WTC11 (cell line): ENCODE data around the gene ZNF283. TPM values are rescaled to one million over a fixed set of nuclear protein-coding genes. Genes with fewer than 3 reads are reported as not detected.

Experiments
- ATAC-seq: fragments of 200-7000 bp; cut with Tn5 transposase; 2 replicates; pipeline ENCODE4 v1.10.0; 2021; ENCODE audit warnings: mild to moderate bottlenecking, moderate library complexity
- CTCF ChIA-PET: fragments of 300-600 bp; sonication (Branson Sonifier 250); formaldehyde crosslinking; loops from one replicate; lab custom pipeline; 2021; ENCODE audit warnings: antibody characterized with exemption; lab: Charles Lee
- POLR2A ChIA-PET: fragments of 350-600 bp; sonication (Branson Sonifier 250); formaldehyde crosslinking; loops from one replicate; lab custom pipeline; 2021; ENCODE audit warnings: antibody characterized with exemption; lab: Charles Lee
- DNase-seq: peaks from one replicate; pipeline ENCODE4 v3.0.0; 2021; ENCODE audit warnings: low spot score
- H3K27ac Mint-ChIP-seq: 2 replicates; pipeline ENCODE4 v1.8.0; 2021; ENCODE audit warnings: mixed read lengths
- H3K27me3 Mint-ChIP-seq: 2 replicates; pipeline ENCODE4 v1.8.0; 2021; ENCODE audit warnings: low read depth, mild to moderate bottlenecking, moderate library complexity, mixed read lengths
- H3K36me3 Mint-ChIP-seq: 2 replicates; pipeline ENCODE4 v1.8.0; 2021; ENCODE audit warnings: mixed read lengths
- H3K4me1 Mint-ChIP-seq: 2 replicates; pipeline ENCODE4 v1.8.0; 2022; ENCODE audit warnings: mixed read lengths
- H3K4me3 Mint-ChIP-seq: 2 replicates; pipeline ENCODE4 v1.8.0; 2021; ENCODE audit warnings: mild to moderate bottlenecking, moderate library complexity, mixed read lengths
- H3K9me3 Mint-ChIP-seq: 2 replicates; pipeline ENCODE4 v1.8.0; 2021; ENCODE audit warnings: mixed read lengths
- CREB1 ChIP-seq: sonication (generic); formaldehyde crosslinking; IDR thresholded peaks from 2 replicates; pipeline ENCODE4 v1.8.0; 2023; ENCODE audit warnings: mild to moderate bottlenecking, missing genetic modification reagents
- CREM ChIP-seq: sonication (generic); formaldehyde crosslinking; IDR thresholded peaks from 2 replicates; pipeline ENCODE4 v1.8.1; 2022; ENCODE audit warnings: mild to moderate bottlenecking, missing genetic modification reagents, moderate library complexity
- HMGA2 ChIP-seq: fragments of 250-450 bp; sonication (Bioruptor Pico); IDR thresholded peaks from 2 replicates; pipeline ENCODE4 v1.4.0; 2021; ENCODE audit warnings: mild to moderate bottlenecking, moderate library complexity
- MYBL2 ChIP-seq: sonication (generic); formaldehyde crosslinking; IDR thresholded peaks from 2 replicates; pipeline ENCODE4 v1.8.1; 2023; ENCODE audit warnings: mild to moderate bottlenecking, moderate library complexity, missing genetic modification reagents
- NR1H2 ChIP-seq: sonication (generic); formaldehyde crosslinking; IDR thresholded peaks from 2 replicates; pipeline ENCODE4 v1.9.0; 2021; ENCODE audit warnings: mild to moderate bottlenecking, moderate library complexity, missing genetic modification reagents
- PRDM15 ChIP-seq: sonication (generic); formaldehyde crosslinking; IDR thresholded peaks from 2 replicates; pipeline ENCODE4 v1.8.0; 2022; ENCODE audit warnings: missing genetic modification reagents
- PRRX2 ChIP-seq: fragments of 250-450 bp; sonication (Bioruptor Pico); IDR thresholded peaks from 2 replicates; pipeline ENCODE4 v1.8.0; 2021; ENCODE audit warnings: mild to moderate bottlenecking
- RORB ChIP-seq: fragments of 250-450 bp; sonication (Bioruptor Pico); IDR thresholded peaks from 2 replicates; pipeline ENCODE4 v1.9.0; 2021; ENCODE audit warnings: mild to moderate bottlenecking
- SMAD3 ChIP-seq: sonication (generic); formaldehyde crosslinking; IDR thresholded peaks from 2 replicates; pipeline ENCODE4 v1.8.0; 2022; ENCODE audit warnings: missing genetic modification reagents, mild to moderate bottlenecking, borderline replicate concordance
- SP1 ChIP-seq: sonication (generic); formaldehyde crosslinking; conservative IDR thresholded peaks from 2 replicates; pipeline ENCODE4 v1.8.1; 2022; ENCODE audit warnings: missing genetic modification reagents
- ZBTB43 ChIP-seq: sonication (generic); formaldehyde crosslinking; IDR thresholded peaks from 2 replicates; pipeline ENCODE4 v1.8.1; 2023; ENCODE audit warnings: mild to moderate bottlenecking, missing genetic modification reagents
- ZNF263 ChIP-seq: sonication (generic); formaldehyde crosslinking; IDR thresholded peaks from 2 replicates; pipeline ENCODE4 v1.8.1; 2022; ENCODE audit warnings: low read depth, mild to moderate bottlenecking, moderate library complexity, missing genetic modification reagents
- ZNF532 ChIP-seq: fragments of 250-450 bp; sonication (Bioruptor Pico); IDR thresholded peaks from 2 replicates; pipeline ENCODE4 v1.9.0; 2021; ENCODE audit warnings: mild to moderate bottlenecking, borderline replicate concordance
- total RNA-seq: library from RNA; stranded (reverse); gene quantifications from 3 replicates; pipeline ENCODE4 v1.2.3, GENCODE V29; 2021

Gene ZNF283
- total RNA-seq, 1 experiment from 2014 or later = 7.1 TPM

GRCh38 chr19:43798546-43799409 lies 28.3 kb upstream of the ZNF283 start (continued):
- TF ChIP-seq SP1 (peak; percentile 62; the same call in 1 of the 2 replicates), ZBTB43 (no peak), HMGA2 (CRISPR knock-in tag) (no peak), PRDM15 (CRISPR knock-in tag) (0 out of 2 replicates have a peak, but pooled peaks have one; percentile 13), PRRX2 (CRISPR knock-in tag) (no peak), ZNF532 (CRISPR knock-in tag) (no peak)

- TF ChIP-seq NR1H2 (CRISPR knock-in tag) = no peak
- no peak for TF ChIP-seq RORB (CRISPR knock-in tag)
- no peak for TF ChIP-seq ZNF263 (CRISPR knock-in tag)
- no peak for TF ChIP-seq ZBTB43
- no peak for TF ChIP-seq MYBL2 (CRISPR knock-in tag)
- TF ChIP-seq CREM = no peak
- TF ChIP-seq CREB1 (CRISPR knock-in tag) = no peak
- no peak for TF ChIP-seq SP1
- no peak for TF ChIP-seq SMAD3 (CRISPR knock-in tag)
- Mint-ChIP-seq H3K36me3 (no peaks in the 10 kb centered on the region), H3K27ac (no peak overlapping the region; the same call in 1 of the 2 replicates), H3K9me3 (peaks cover 4% of the 10 kb centered on the region; the same call in 1 of the 2 replicates), H3K27me3 (peaks cover 79% of the 10 kb centered on the region), H3K4me1 (peaks cover 9% of the 10 kb centered on the region), H3K4me3 (peak overlapping the region; percentile 80)
- ATAC-seq (peak; percentile 13; the same call in 1 of the 2 replicates), DNase-seq (no peak)
- ChIA-PET CTCF (interaction anchor here (0.5 to 1.7 kb wide), 8 partner anchors 10 to 131 kb away, joined by 3 to 6 read pairs (median 4); no protein-coding TSS in a partner anchor), POLR2A (no interaction called here)
Measured at GRCh38 chr19:43799502-43800142, 27.5 kb upstream of the ZNF283 start.
